HepG2 (cell line): ENCODE data around the gene FSCN2. TPM values are rescaled to one million over a fixed set of nuclear protein-coding genes. Genes with fewer than 3 reads are reported as not detected.

ENCODE experiments used
- ARNT ChIP-seq: fragments of 450-650 bp; IDR thresholded peaks from 2 replicates; pipeline ENCODE4 v1.6.1; 2017
- FOXO4 ChIP-seq: sonication (generic); formaldehyde crosslinking; conservative IDR thresholded peaks from 2 replicates; pipeline ENCODE4 v1.8.1; 2023; ENCODE audit warnings: missing genetic modification reagents
- SETDB1 ChIP-seq: sonication (generic); formaldehyde crosslinking; IDR thresholded peaks from 2 replicates; pipeline ENCODE4 v1.5.1; 2020; ENCODE audit warnings: missing genetic modification reagents, mild to moderate bottlenecking, borderline replicate concordance
- SRSF1 ChIP-seq: fragments of 200-400 bp; formaldehyde crosslinking; optimal IDR thresholded peaks from 2 replicates; pipeline ENCODE3; 2017; ENCODE audit warnings: mild to moderate bottlenecking, low read depth, low read length, moderate library complexity
- TEAD2 ChIP-seq: sonication (generic); formaldehyde crosslinking; IDR thresholded peaks from 2 replicates; pipeline ENCODE4 v1.9.0; 2021; ENCODE audit warnings: missing genetic modification reagents
- ZBTB20 ChIP-seq: sonication (generic); formaldehyde crosslinking; IDR thresholded peaks from 2 replicates; pipeline ENCODE4 v1.8.1; 2023; ENCODE audit warnings: missing genetic modification reagents, low read depth, mild to moderate bottlenecking, borderline replicate concordance
- ZC3H13 ChIP-seq: sonication (generic); formaldehyde crosslinking; IDR thresholded peaks from 2 replicates; pipeline ENCODE4 v1.8.1; 2023; ENCODE audit warnings: mild to moderate bottlenecking, missing genetic modification reagents, moderate library complexity
- ZGPAT ChIP-seq: IDR thresholded peaks from 2 replicates; pipeline ENCODE4 v1.6.1; 2016; ENCODE audit warnings: mild to moderate bottlenecking
- ZNF253 ChIP-seq: sonication (generic); formaldehyde crosslinking; IDR thresholded peaks from 2 replicates; pipeline ENCODE4 v1.8.0; 2022; ENCODE audit warnings: mild to moderate bottlenecking, missing genetic modification reagents, borderline replicate concordance
- ZNF350 ChIP-seq: sonication (generic); formaldehyde crosslinking; IDR thresholded peaks from 2 replicates; pipeline ENCODE4 v1.4.0; 2020; ENCODE audit warnings: mild to moderate bottlenecking, low read depth, missing genetic modification reagents, borderline replicate concordance
- ZNF44 ChIP-seq: sonication (generic); formaldehyde crosslinking; IDR thresholded peaks from 2 replicates; pipeline ENCODE4 v1.5.1; 2020; ENCODE audit warnings: mild to moderate bottlenecking, missing genetic modification reagents
- ZNF616 ChIP-seq: sonication (generic); formaldehyde crosslinking; IDR thresholded peaks from 2 replicates; pipeline ENCODE4 v1.5.0; 2020; ENCODE audit warnings: low read depth, mild to moderate bottlenecking, missing genetic modification reagents
- ZNF674 ChIP-seq: sonication (generic); formaldehyde crosslinking; IDR thresholded peaks from 2 replicates; pipeline ENCODE4 v1.5.0; 2020; ENCODE audit warnings: low read depth, mild to moderate bottlenecking, missing genetic modification reagents
- ZNF678 ChIP-seq: sonication (generic); formaldehyde crosslinking; IDR thresholded peaks from 2 replicates; pipeline ENCODE4 v1.4.0; 2020; ENCODE audit warnings: mild to moderate bottlenecking, missing genetic modification reagents
- ZNF780A ChIP-seq: sonication (generic); formaldehyde crosslinking; IDR thresholded peaks from 2 replicates; pipeline ENCODE4 v1.8.0; 2022; ENCODE audit warnings: mild to moderate bottlenecking, missing genetic modification reagents, moderate library complexity
- polyA plus RNA-seq, 8 experiments: library from polyadenylated mRNA; depleted of rRNA in 3 of 8; stranded (reverse) in 7 of 8; unstranded in 1 of 8; fragments of >200 nt; fragmentation: Illumina TruSeq in 4 of 8; extraction: Trizol in 4 of 8; gene quantifications; 2 replicates each; pipeline versions ENCODE4 v1.2.1 to v1.2.3, GENCODE V29; 2011 to 2016; ENCODE audit warnings: low read depth in 4 of 8, missing spikeins in 1 of 8, mixed read lengths in 1 of 8; ENCODE audit not compliant: insufficient read depth in 1 of 8
- total RNA-seq, 5 experiments: library from RNA; depleted of rRNA; stranded (reverse); fragments of >200 nt; fragmentation: Illumina TruSeq; extraction: Trizol; gene quantifications; 2 replicates each; pipeline ENCODE4 v1.2.3, GENCODE V29; 2016; ENCODE audit warnings: low read depth in 1 of 5
- TF ChIP-seq, protein P1 (sequence below): IDR thresholded peaks from 2 replicates; pipeline ENCODE4 v1.4.0; 2020; ENCODE audit warnings: mild to moderate bottlenecking, missing genetic modification reagents
- TF ChIP-seq, protein P2 (sequence below): sonication (generic); formaldehyde crosslinking; IDR thresholded peaks from 2 replicates; pipeline ENCODE4 v1.5.1; 2020; ENCODE audit warnings: mild to moderate bottlenecking, moderate library complexity, missing genetic modification reagents
- TF ChIP-seq, protein P3 (sequence below): sonication (generic); formaldehyde crosslinking; conservative IDR thresholded peaks from 2 replicates; pipeline ENCODE4 v1.4.0; 2020; ENCODE audit warnings: mild to moderate bottlenecking, missing genetic modification reagents, moderate library complexity

Gene FSCN2
- total and polyA plus RNA-seq, 2 of the 13 experiments (the other 11 are each of a cell fraction or from before 2014, with no cell fraction given): 0.09 TPM; not detected in 1

DNA sequence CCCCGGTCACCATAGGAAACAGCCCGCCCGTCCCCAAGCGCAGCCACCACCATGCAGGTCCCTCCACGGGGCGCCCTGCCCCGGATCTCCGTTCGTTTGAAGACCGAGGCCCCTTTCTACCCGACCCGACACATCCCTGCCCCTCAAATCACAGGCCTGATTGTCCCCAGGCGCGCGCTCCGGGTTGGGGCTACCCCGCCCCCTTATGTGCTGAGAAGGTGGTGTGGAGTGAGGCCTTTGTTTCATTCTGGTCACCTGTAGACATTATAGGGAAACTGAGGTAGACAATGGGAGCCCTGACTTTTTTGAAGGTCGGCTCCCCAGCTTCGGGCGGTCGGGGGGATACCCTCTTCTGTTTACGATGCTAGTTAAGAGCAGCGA lies 14.8 kb upstream of the FSCN2 start (continued):
- TF ChIP-seq, protein P1, sequence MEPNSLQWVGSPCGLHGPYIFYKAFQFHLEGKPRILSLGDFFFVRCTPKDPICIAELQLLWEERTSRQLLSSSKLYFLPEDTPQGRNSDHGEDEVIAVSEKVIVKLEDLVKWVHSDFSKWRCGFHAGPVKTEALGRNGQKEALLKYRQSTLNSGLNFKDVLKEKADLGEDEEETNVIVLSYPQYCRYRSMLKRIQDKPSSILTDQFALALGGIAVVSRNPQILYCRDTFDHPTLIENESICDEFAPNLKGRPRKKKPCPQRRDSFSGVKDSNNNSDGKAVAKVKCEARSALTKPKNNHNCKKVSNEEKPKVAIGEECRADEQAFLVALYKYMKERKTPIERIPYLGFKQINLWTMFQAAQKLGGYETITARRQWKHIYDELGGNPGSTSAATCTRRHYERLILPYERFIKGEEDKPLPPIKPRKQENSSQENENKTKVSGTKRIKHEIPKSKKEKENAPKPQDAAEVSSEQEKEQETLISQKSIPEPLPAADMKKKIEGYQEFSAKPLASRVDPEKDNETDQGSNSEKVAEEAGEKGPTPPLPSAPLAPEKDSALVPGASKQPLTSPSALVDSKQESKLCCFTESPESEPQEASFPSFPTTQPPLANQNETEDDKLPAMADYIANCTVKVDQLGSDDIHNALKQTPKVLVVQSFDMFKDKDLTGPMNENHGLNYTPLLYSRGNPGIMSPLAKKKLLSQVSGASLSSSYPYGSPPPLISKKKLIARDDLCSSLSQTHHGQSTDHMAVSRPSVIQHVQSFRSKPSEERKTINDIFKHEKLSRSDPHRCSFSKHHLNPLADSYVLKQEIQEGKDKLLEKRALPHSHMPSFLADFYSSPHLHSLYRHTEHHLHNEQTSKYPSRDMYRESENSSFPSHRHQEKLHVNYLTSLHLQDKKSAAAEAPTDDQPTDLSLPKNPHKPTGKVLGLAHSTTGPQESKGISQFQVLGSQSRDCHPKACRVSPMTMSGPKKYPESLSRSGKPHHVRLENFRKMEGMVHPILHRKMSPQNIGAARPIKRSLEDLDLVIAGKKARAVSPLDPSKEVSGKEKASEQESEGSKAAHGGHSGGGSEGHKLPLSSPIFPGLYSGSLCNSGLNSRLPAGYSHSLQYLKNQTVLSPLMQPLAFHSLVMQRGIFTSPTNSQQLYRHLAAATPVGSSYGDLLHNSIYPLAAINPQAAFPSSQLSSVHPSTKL: peak; percentile 23; the same call in 1 of the 2 replicates
- TF ChIP-seq ZNF350 (CRISPR knock-in tag) (0 out of 2 replicates have a peak, but pooled peaks have one; percentile 83), SRSF1 (peak; percentile 3), ZBTB20 (CRISPR knock-in tag) (0 out of 2 replicates have a peak, but pooled peaks have one; percentile 22), SETDB1 (CRISPR knock-in tag) (0 out of 2 replicates have a peak, but pooled peaks have one; percentile 36), ARNT (no peak), ZGPAT (CRISPR knock-in tag) (peak; percentile 54; the same call in 1 of the 2 replicates), ZNF253 (CRISPR knock-in tag) (no peak; the same call in 1 of the 2 replicates), ZC3H13 (CRISPR knock-in tag) (peak; percentile 40; the same call in 1 of the 2 replicates), ZNF674 (no peak), ZNF44 (0 out of 2 replicates have a peak, but pooled peaks have one; percentile 8), ZNF616 (CRISPR knock-in tag) (no peak), ZNF780A (no peak), FOXO4 (CRISPR knock-in tag) (no peak), TEAD2 (no peak), ZNF678 (CRISPR knock-in tag) (no peak)
- TF ChIP-seq, protein P2, sequence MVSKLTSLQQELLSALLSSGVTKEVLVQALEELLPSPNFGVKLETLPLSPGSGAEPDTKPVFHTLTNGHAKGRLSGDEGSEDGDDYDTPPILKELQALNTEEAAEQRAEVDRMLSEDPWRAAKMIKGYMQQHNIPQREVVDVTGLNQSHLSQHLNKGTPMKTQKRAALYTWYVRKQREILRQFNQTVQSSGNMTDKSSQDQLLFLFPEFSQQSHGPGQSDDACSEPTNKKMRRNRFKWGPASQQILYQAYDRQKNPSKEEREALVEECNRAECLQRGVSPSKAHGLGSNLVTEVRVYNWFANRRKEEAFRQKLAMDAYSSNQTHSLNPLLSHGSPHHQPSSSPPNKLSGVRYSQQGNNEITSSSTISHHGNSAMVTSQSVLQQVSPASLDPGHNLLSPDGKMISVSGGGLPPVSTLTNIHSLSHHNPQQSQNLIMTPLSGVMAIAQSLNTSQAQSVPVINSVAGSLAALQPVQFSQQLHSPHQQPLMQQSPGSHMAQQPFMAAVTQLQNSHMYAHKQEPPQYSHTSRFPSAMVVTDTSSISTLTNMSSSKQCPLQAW (CRISPR knock-in tag): no peak
- TF ChIP-seq, protein P3, sequence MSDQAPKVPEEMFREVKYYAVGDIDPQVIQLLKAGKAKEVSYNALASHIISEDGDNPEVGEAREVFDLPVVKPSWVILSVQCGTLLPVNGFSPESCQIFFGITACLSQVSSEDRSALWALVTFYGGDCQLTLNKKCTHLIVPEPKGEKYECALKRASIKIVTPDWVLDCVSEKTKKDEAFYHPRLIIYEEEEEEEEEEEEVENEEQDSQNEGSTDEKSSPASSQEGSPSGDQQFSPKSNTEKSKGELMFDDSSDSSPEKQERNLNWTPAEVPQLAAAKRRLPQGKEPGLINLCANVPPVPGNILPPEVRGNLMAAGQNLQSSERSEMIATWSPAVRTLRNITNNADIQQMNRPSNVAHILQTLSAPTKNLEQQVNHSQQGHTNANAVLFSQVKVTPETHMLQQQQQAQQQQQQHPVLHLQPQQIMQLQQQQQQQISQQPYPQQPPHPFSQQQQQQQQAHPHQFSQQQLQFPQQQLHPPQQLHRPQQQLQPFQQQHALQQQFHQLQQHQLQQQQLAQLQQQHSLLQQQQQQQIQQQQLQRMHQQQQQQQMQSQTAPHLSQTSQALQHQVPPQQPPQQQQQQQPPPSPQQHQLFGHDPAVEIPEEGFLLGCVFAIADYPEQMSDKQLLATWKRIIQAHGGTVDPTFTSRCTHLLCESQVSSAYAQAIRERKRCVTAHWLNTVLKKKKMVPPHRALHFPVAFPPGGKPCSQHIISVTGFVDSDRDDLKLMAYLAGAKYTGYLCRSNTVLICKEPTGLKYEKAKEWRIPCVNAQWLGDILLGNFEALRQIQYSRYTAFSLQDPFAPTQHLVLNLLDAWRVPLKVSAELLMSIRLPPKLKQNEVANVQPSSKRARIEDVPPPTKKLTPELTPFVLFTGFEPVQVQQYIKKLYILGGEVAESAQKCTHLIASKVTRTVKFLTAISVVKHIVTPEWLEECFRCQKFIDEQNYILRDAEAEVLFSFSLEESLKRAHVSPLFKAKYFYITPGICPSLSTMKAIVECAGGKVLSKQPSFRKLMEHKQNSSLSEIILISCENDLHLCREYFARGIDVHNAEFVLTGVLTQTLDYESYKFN (CRISPR knock-in tag): no peak
